Measurements from ENCODE around the gene GARNL3.

DNA sequence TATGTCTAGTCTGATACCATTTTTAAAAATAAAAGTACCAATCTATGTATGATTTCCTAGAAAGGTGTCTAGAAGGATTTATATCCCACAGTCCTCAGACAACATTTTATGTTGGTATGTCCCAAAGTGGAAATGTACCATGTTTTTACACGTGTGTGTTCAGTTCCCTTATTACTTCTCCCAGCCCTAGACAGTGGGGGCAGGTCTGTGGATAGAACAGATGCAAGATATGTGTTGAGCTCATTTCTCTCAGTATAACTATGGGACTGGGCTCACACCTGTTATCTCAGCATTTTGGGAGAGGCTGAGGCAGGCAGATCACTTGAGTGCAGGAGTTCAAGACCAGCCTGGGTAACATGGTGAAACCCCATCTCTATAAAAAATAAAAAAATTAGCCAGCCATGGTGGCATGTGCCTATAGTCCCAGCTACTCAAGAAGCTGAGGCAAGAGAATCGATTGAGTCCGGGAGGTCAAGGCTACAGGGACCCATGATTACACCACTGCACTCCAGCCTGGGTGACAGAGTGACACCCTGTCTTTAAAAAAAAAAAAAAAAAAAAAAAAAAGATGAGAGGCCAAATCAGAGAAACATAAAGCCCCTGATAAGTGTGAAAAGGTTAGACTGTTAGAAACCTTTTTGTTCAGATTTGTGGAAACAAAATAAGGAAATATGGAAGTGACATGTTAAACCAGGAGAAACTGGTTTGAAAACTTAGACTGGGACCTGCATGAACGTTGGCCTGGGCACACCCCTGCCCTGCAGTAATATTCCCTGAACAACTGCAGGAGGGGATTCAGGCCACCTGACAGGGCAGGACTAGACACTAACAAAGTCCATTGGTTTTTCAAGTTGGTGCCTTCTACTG lies 125.0 kb downstream of the GARNL3 start:
- TF ChIP-seq, protein P1, sequence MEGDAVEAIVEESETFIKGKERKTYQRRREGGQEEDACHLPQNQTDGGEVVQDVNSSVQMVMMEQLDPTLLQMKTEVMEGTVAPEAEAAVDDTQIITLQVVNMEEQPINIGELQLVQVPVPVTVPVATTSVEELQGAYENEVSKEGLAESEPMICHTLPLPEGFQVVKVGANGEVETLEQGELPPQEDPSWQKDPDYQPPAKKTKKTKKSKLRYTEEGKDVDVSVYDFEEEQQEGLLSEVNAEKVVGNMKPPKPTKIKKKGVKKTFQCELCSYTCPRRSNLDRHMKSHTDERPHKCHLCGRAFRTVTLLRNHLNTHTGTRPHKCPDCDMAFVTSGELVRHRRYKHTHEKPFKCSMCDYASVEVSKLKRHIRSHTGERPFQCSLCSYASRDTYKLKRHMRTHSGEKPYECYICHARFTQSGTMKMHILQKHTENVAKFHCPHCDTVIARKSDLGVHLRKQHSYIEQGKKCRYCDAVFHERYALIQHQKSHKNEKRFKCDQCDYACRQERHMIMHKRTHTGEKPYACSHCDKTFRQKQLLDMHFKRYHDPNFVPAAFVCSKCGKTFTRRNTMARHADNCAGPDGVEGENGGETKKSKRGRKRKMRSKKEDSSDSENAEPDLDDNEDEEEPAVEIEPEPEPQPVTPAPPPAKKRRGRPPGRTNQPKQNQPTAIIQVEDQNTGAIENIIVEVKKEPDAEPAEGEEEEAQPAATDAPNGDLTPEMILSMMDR (IDR thresholded peaks at IDR 0.05), result no peak
- TF ChIP-seq POLR2A (IDR thresholded peaks at IDR 0.05) (no peak), EP300 (IDR thresholded peaks at IDR 0.05) (no peak), POLR2AphosphoS5 (IDR thresholded peaks at IDR 0.05) (no peak)

Measured in gastroesophageal sphincter (tissue), 3 donors.